Measurements from ENCODE around the gene ABCC6.
"Not testable (repeated sequence)": the region's sequence is repeated elsewhere in the genome, so short reads cannot be mapped to it uniquely, and the experiment has no call there.

ABCC6 gene

DNA sequence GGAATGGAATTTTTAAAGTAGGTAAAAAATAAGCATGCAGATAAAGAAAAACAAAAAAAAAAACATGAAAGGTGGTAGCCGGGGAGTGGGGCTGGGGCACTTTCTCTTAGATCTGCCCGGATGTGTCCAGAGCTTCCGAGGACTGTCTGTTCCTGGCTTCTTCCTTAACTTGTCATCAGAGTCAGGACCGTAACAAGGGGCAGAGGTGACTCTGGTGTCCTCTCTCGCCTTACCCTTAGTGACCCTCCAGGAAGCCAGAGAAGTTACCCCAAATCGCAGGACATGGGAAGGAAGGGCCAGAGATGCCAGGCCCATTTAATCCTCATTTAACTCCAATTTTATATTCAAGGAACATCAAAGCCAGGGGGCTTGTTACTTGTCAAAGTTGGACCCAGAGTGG lies 115.5 kb downstream of the ABCC6 start:
- peaks cover 12% of the 10 kb centered on the region; the same call in 1 of the 2 replicates for H3K36me3 ChIP-seq (ENCODE audit: low read length)
- H3K27ac ChIP-seq (ENCODE audit: low read depth, low read length): peak overlapping the region; percentile 95; the same call in 1 of the 2 replicates
- no peak for TF ChIP-seq EZH2phosphoT487 (conservative IDR thresholded peaks at IDR 0.05; ENCODE audit: low read length)
- TF ChIP-seq, protein P1, sequence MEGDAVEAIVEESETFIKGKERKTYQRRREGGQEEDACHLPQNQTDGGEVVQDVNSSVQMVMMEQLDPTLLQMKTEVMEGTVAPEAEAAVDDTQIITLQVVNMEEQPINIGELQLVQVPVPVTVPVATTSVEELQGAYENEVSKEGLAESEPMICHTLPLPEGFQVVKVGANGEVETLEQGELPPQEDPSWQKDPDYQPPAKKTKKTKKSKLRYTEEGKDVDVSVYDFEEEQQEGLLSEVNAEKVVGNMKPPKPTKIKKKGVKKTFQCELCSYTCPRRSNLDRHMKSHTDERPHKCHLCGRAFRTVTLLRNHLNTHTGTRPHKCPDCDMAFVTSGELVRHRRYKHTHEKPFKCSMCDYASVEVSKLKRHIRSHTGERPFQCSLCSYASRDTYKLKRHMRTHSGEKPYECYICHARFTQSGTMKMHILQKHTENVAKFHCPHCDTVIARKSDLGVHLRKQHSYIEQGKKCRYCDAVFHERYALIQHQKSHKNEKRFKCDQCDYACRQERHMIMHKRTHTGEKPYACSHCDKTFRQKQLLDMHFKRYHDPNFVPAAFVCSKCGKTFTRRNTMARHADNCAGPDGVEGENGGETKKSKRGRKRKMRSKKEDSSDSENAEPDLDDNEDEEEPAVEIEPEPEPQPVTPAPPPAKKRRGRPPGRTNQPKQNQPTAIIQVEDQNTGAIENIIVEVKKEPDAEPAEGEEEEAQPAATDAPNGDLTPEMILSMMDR (IDR thresholded peaks at IDR 0.05; ENCODE audit: insufficient read depth, low read length, poor library complexity, severe bottlenecking): no peak
- H3K27me3 ChIP-seq (ENCODE audit: low read length): no peaks in the 10 kb centered on the region
- no peaks in the 10 kb centered on the region for H3K9me3 ChIP-seq (ENCODE audit: insufficient read depth, low read length)
- H3K4me3 ChIP-seq (ENCODE audit: insufficient read depth, low read length, poor library complexity, severe bottlenecking): no peak overlapping the region
- H3K9me2 ChIP-seq (replicated peaks; ENCODE audit: insufficient read depth, low read length): no peaks in the 10 kb centered on the region
- H2AFZ ChIP-seq (ENCODE audit: low read depth, low read length, severe bottlenecking): no peak overlapping the region
- H3K4me2 ChIP-seq (ENCODE audit: low read depth, low read length, poor library complexity, severe bottlenecking): no peak overlapping the region
- no peaks in the 10 kb centered on the region for H3K79me2 ChIP-seq (ENCODE audit: insufficient read depth, low read length)
- peaks cover 21% of the 10 kb centered on the region for H3F3A ChIP-seq (ENCODE audit: insufficient read depth)
- H4K20me1 ChIP-seq (ENCODE audit: low read depth, low read length): no peaks in the 10 kb centered on the region
- H3K9ac ChIP-seq (ENCODE audit: low read length): no peak overlapping the region

DNA sequence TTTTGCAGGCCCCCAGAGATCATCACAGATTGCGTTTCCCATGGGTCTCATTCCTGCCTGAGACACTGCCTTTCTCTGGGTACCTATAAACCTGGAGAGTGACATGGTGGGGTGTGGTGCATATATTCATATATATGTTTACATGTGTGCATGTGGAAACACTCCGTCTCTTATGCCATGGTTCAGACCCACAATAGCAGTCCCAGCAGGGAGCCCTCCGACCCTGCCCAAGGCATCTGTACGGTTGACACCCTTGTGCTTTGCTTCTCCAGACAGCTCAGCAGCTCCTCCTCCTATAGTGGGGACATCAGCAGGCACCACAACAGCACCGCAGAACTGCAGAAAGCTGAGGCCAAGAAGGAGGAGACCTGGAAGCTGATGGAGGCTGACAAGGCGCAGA lies 116.8 kb downstream of the ABCC6 start:
- TF ChIP-seq EZH2phosphoT487 (conservative IDR thresholded peaks at IDR 0.05; ENCODE audit: low read length): no peak
- TF ChIP-seq, protein P1 (IDR thresholded peaks at IDR 0.05; ENCODE audit: insufficient read depth, low read length, poor library complexity, severe bottlenecking): no peak
- Histone ChIP-seq H2AFZ (ENCODE audit: low read depth, low read length, severe bottlenecking) (no peak overlapping the region), H4K20me1 (ENCODE audit: low read depth, low read length) (no peaks in the 10 kb centered on the region), H3K9ac (ENCODE audit: low read length) (no peak overlapping the region), H3K36me3 (ENCODE audit: low read length) (peaks cover 8% of the 10 kb centered on the region; the same call in 1 of the 2 replicates), H3K9me3 (ENCODE audit: insufficient read depth, low read length) (no peaks in the 10 kb centered on the region), H3K4me2 (ENCODE audit: low read depth, low read length, poor library complexity, severe bottlenecking) (peak overlapping the region; percentile 32), H3K9me2 (replicated peaks; ENCODE audit: insufficient read depth, low read length) (no peaks in the 10 kb centered on the region), H3K27ac (ENCODE audit: low read depth, low read length) (peak overlapping the region; percentile 95), H3F3A (ENCODE audit: insufficient read depth) (peaks cover 21% of the 10 kb centered on the region), H3K27me3 (ENCODE audit: low read length) (no peaks in the 10 kb centered on the region), H3K79me2 (ENCODE audit: insufficient read depth, low read length) (no peaks in the 10 kb centered on the region), H3K4me3 (ENCODE audit: insufficient read depth, low read length, poor library complexity, severe bottlenecking) (no peak overlapping the region)

DNA sequence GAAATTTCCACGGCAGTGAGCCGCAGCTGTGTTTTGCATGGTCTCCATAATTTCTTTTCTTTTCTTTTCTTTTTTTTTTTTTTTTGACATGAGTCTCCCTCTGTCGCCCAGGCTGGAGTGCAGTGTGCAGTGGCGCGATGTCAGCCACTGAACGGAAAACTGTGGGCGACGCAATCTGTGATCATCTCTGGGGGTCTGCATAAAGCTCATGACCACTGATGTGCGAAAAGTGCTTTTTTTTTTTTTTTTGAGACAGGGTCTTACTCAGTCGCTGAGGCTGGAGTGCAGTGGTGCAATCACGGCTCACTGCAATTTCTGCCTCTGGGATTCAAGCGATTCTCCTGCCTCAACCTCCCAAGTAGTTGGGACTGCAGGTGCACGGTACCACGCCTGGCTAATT lies 117.6 kb downstream of the ABCC6 start:
- Histone ChIP-seq H3K4me3 (ENCODE audit: insufficient read depth, low read length, poor library complexity, severe bottlenecking) (no peak overlapping the region), H4K20me1 (ENCODE audit: low read depth, low read length) (no peaks in the 10 kb centered on the region), H3F3A (ENCODE audit: insufficient read depth) (peaks cover 21% of the 10 kb centered on the region), H3K36me3 (ENCODE audit: low read length) (peaks cover 8% of the 10 kb centered on the region; the same call in 1 of the 2 replicates), H3K9me3 (ENCODE audit: insufficient read depth, low read length) (no peaks in the 10 kb centered on the region), H3K9ac (ENCODE audit: low read length) (peak overlapping the region; percentile 33; the same call in 1 of the 2 replicates), H3K27ac (ENCODE audit: low read depth, low read length) (peak overlapping the region; percentile 95), H3K27me3 (ENCODE audit: low read length) (no peaks in the 10 kb centered on the region), H3K79me2 (ENCODE audit: insufficient read depth, low read length) (no peaks in the 10 kb centered on the region), H2AFZ (ENCODE audit: low read depth, low read length, severe bottlenecking) (no peak overlapping the region), H3K9me2 (replicated peaks; ENCODE audit: insufficient read depth, low read length) (no peaks in the 10 kb centered on the region), H3K4me2 (ENCODE audit: low read depth, low read length, poor library complexity, severe bottlenecking) (peak overlapping the region; percentile 59)
- TF ChIP-seq EZH2phosphoT487 (conservative IDR thresholded peaks at IDR 0.05; ENCODE audit: low read length): no peak
- TF ChIP-seq, protein P1 (IDR thresholded peaks at IDR 0.05; ENCODE audit: insufficient read depth, low read length, poor library complexity, severe bottlenecking): no peak

DNA sequence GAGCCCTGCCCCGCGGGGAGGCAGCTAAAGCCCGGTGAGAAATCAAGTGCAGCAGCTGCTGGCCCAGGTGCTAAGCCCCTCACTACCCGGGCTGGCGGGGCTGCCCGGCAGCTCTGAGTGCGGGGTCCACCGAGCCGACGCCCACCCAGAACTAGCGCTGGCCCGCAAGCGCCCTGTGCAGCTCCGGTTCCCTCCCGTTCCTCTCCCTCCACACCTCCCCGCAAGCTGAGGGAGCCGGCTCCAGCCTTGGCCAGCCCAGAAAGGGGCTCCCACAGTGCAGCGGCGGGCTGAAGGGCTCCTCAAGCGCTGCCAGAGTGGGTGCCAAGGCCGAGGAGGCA lies 118.5 kb downstream of the ABCC6 start:
- Histone ChIP-seq H3F3A (ENCODE audit: insufficient read depth) (peaks cover 21% of the 10 kb centered on the region), H3K4me2 (ENCODE audit: low read depth, low read length, poor library complexity, severe bottlenecking) (peak overlapping the region; percentile 59), H3K4me3 (ENCODE audit: insufficient read depth, low read length, poor library complexity, severe bottlenecking) (peak overlapping the region; percentile 23), H3K9ac (ENCODE audit: low read length) (peak overlapping the region; percentile 33; the same call in 1 of the 2 replicates), H3K27ac (ENCODE audit: low read depth, low read length) (peak overlapping the region; percentile 95)
- H2AFZ ChIP-seq (ENCODE audit: low read depth, low read length, severe bottlenecking); H3K9me2 ChIP-seq (replicated peaks; ENCODE audit: insufficient read depth, low read length); H3K36me3 ChIP-seq (ENCODE audit: low read length); H3K27me3 ChIP-seq (ENCODE audit: low read length); H4K20me1 ChIP-seq (ENCODE audit: low read depth, low read length); H3K9me3 ChIP-seq (ENCODE audit: insufficient read depth, low read length); H3K79me2 ChIP-seq (ENCODE audit: insufficient read depth, low read length): not testable (repeated sequence)

DNA sequence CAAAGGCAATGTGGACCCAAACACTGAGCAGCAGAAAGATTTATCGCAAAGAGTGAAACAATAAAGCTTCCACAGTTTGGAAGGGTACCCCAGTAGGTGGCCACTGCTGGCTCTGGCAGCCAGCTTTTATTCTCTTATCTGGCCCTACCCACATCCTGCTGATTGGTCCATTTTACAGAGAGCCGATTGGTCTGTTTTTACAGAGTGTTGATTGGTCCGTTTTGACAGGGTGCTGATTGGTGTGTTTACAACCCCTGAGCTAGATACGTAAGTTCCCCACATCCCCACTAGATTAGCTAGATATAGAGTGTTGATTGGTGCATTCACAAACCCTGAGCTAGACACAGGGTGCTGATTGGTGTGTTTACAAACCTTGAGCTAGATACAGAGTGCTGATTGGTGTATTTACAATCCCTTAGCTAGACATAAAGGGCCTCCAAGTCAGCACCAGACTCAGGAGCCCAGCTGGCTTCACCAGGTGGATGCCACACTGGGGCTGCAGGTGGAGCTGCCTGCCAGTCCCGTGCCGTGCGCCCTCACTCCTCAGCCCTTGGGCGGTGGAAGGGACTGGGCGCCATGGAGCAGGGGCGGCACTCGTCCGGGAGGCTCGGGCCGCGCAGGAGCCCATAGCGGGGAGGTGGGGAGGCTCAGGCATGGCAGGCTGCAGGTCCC lies 119.0 kb downstream of the ABCC6 start:
- H4K20me1 ChIP-seq (ENCODE audit: low read depth, low read length); H3K79me2 ChIP-seq (ENCODE audit: insufficient read depth, low read length); H3K9me2 ChIP-seq (replicated peaks; ENCODE audit: insufficient read depth, low read length); H3K36me3 ChIP-seq (ENCODE audit: low read length); H3K9me3 ChIP-seq (ENCODE audit: insufficient read depth, low read length); H3K4me3 ChIP-seq (ENCODE audit: insufficient read depth, low read length, poor library complexity, severe bottlenecking); H3K27me3 ChIP-seq (ENCODE audit: low read length); H2AFZ ChIP-seq (ENCODE audit: low read depth, low read length, severe bottlenecking): not testable (repeated sequence)
- Histone ChIP-seq H3F3A (ENCODE audit: insufficient read depth) (peaks cover 21% of the 10 kb centered on the region), H3K4me2 (ENCODE audit: low read depth, low read length, poor library complexity, severe bottlenecking) (peak overlapping the region; percentile 59), H3K9ac (ENCODE audit: low read length) (peak overlapping the region; percentile 33; the same call in 1 of the 2 replicates), H3K27ac (ENCODE audit: low read depth, low read length) (peak overlapping the region; percentile 95)
